Stomach (tissue), 9 donors: Measurements from ENCODE around the gene NEUROG1. TPM values are rescaled to one million over a fixed set of nuclear protein-coding genes. Genes with fewer than 3 reads are reported as not detected.

ENCODE experiments used
- DNase-seq, 2 donors: peaks; one replicate each; pipeline versions ENCODE4 v3.0.0 to v3.0.0-alpha.2; 2013 to 2019
- H3K27ac ChIP-seq, 5 donors: fragments of 200-600 bp in 4 of 5; sonication (generic) in 4 of 5; one replicate each; pipeline ENCODE4 v1.5.1; 2013 to 2019; ENCODE audit warnings: mild to moderate bottlenecking in 1 of 5, moderate library complexity in 1 of 5
- H3K27me3 ChIP-seq, 3 donors: fragments of 200-600 bp; sonication (generic); one replicate each; pipeline ENCODE4 v1.5.1; 2017 to 2019; ENCODE audit warnings: mixed run types in 1 of 3
- H3K36me3 ChIP-seq, 4 donors: fragments of 200-600 bp; sonication (generic); 1 replicate in 3 of 4; 2 replicates in 1 of 4; pipeline ENCODE4 v1.5.1; 2016 to 2019
- H3K4me1 ChIP-seq, 4 donors: fragments of 200-600 bp; sonication (generic); one replicate each; pipeline ENCODE4 v1.5.1; 2016 to 2019
- H3K4me3 ChIP-seq, 4 donors: fragments of 200-600 bp; sonication (generic) in 3 of 4; one replicate each; pipeline ENCODE4 v1.5.1; 2016 to 2019; ENCODE audit warnings: mild to moderate bottlenecking in 1 of 4
- H3K9me3 ChIP-seq, 4 donors: fragments of 200-600 bp; sonication (generic); one replicate each; pipeline ENCODE4 v1.5.1; 2016 to 2019
- EP300 ChIP-seq: sonication (generic); formaldehyde crosslinking; IDR thresholded peaks from one replicate; pipeline ENCODE4 v1.6.1; 2017; ENCODE audit warnings: antibody characterized with exemption
- POLR2A ChIP-seq, 4 donors: fragments of 450-650 bp; IDR thresholded peaks; one replicate each; pipeline ENCODE4 v1.6.1; 2016; ENCODE audit warnings: antibody characterized with exemption in 4 of 4, control low read depth in 2 of 4, mild to moderate bottlenecking in 1 of 4, moderate library complexity in 1 of 4
- POLR2AphosphoS5 ChIP-seq, 3 donors: sonication (generic); formaldehyde crosslinking; IDR thresholded peaks; one replicate each; pipeline ENCODE4 v1.6.1; 2016; ENCODE audit warnings: antibody characterized with exemption in 3 of 3
- WGBS, 5 donors: extraction: QIAGEN DNeasy Blood & Tissue Kit in 3 of 5; methylation state at CpG; one replicate each; pipeline versions ENCODE4 v1.1.5 to v1.1.7; 2013 to 2018; 5-methylcytosine and 5-hydroxymethylcytosine counted together
- intact Hi-C: fragments of 100-400 bp; cut with DNase I; formaldehyde crosslinking; loops from one replicate; pipeline ENCODE4 v1.15.1; 2023; ENCODE audit warnings: low total_unique reads
- polyA plus RNA-seq, 3 donors: library from polyadenylated mRNA; stranded (reverse); fragments of 200-250 nt; gene quantifications; one replicate each; pipeline ENCODE4 v1.2.3, GENCODE V29; 2013
- total RNA-seq, 5 donors: library from RNA; depleted of rRNA; stranded (reverse); fragments of >200 nt; gene quantifications; one replicate each; pipeline versions ENCODE4 v1.1.0 to v1.2.3, GENCODE V29; 2014 to 2016
- TF ChIP-seq, protein P1 (sequence below), 7 experiments: fragments of 450-650 bp in 4 of 7; fragments of 200-600 bp in 3 of 7; sonication (generic) in 3 of 7; IDR thresholded peaks; one replicate each; pipeline ENCODE4 v1.5.1; 2016 to 2019; ENCODE audit warnings: antibody characterized with exemption in 7 of 7, control low read depth in 2 of 7, mild to moderate bottlenecking in 1 of 7
- donor health status: healthy with polysubstance abuse.
- donor health status: Bipolar disorder and iron deficiency.
- donor health status: healthy.

Gene NEUROG1
- total and polyA plus RNA-seq, 8 donors = not detected

DNA sequence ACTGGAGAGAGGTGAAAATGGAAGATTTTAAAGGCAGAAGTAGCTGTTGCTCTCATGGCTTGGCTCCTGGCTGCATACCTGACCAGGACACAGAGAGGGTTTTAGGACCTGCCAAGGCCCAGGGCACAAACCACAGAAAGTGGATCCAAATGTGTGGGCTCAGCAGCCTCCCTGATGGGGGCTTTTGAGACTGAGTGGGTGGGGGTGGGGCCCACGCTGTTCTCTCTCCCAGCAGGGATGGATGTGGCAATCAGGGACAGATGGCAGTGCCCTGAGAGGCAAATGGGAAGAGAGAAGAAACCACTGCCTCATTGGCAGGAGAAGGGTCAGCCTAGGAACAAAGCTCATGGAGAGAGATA is 48.7 kb downstream of the NEUROG1 start:
- Histone ChIP-seq H3K4me3 (no peak overlapping the region), H3K27ac (no peak overlapping the region), H3K36me3 (no peaks in the 10 kb centered on the region), H3K9me3 (no peaks in the 10 kb centered on the region), H3K4me1 (peaks cover 21 to 39% (median 30%) of the 10 kb centered on the region in 4 donors), H3K27me3 (peaks cover 6 to 78% (median 59%) of the 10 kb centered on the region in 3 donors)
- 47 to 81% (median 56%) methylated on average over 1 of the region's 1 CpG for WGBS, 5 donors
- intact Hi-C loops = no loop called here
- TF ChIP-seq POLR2A (IDR thresholded peaks at IDR 0.05) (no peak), EP300 (no peak), POLR2AphosphoS5 (IDR thresholded peaks at IDR 0.05) (no peak)
- TF ChIP-seq, protein P1, sequence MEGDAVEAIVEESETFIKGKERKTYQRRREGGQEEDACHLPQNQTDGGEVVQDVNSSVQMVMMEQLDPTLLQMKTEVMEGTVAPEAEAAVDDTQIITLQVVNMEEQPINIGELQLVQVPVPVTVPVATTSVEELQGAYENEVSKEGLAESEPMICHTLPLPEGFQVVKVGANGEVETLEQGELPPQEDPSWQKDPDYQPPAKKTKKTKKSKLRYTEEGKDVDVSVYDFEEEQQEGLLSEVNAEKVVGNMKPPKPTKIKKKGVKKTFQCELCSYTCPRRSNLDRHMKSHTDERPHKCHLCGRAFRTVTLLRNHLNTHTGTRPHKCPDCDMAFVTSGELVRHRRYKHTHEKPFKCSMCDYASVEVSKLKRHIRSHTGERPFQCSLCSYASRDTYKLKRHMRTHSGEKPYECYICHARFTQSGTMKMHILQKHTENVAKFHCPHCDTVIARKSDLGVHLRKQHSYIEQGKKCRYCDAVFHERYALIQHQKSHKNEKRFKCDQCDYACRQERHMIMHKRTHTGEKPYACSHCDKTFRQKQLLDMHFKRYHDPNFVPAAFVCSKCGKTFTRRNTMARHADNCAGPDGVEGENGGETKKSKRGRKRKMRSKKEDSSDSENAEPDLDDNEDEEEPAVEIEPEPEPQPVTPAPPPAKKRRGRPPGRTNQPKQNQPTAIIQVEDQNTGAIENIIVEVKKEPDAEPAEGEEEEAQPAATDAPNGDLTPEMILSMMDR (IDR thresholded peaks at IDR 0.05) = no peak
- DNase-seq = no peak

DNA sequence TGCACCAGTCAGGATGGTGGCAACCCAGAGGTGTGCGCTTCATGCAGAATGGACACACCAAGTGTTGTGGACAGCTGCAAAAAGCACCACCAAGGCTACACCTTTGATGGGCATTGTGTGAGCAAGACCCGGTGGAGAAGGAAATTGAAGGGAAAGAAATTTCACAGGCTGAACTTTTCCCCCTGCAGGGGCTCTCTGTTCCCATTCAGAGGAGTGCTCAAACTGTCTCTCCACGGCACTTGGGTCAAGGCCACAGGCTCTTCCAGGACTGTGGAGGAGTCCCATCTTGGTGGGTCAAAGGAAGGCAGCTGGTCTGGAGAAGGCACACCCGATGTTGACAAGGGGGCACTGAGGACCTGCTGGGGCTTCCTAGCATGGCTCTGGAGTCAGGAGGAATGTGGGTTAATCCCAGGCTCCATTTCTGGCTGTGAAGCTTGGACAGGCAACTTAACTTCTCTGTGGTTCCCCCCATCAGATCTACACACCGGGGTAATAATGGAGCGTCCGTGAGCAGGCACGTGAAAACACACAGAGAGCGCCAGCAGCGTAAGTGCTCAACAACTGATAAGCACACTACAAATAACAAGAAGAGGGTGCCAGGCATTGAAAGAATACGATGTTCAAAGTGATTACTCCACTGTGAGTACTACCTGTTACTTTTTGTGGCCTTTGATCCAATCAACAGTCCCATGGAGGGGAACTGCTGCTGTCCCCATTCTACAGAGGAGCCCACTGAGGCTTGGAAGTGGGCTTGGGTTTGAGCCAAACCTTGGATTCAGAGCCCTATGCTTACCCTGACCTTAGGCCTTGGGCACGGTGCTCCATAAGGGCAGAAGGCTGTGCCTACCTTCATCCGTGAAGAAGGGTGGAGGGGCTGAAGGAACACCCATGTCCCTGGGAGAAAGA is 49.4 kb downstream of the NEUROG1 start:
- intact Hi-C loops = no loop called here
- H3K36me3 ChIP-seq = no peaks in the 10 kb centered on the region
- peaks cover 6 to 74% (median 53%) of the 10 kb centered on the region in 3 donors for H3K27me3 ChIP-seq
- H3K4me3 ChIP-seq = no peak overlapping the region
- no peak for TF ChIP-seq POLR2A (IDR thresholded peaks at IDR 0.05)
- TF ChIP-seq POLR2AphosphoS5 (IDR thresholded peaks at IDR 0.05) = no peak
- TF ChIP-seq, protein P1 (IDR thresholded peaks at IDR 0.05) = no peak
- no peak for TF ChIP-seq EP300
- no peak overlapping the region for H3K27ac ChIP-seq
- H3K4me1 ChIP-seq = peaks cover 17 to 34% (median 26%) of the 10 kb centered on the region in 4 donors
- H3K9me3 ChIP-seq = no peaks in the 10 kb centered on the region
- DNase-seq = no peak
- WGBS, 5 donors = 41 to 70% (median 61%) methylated on average over 13 of the region's 13 CpGs

DNA sequence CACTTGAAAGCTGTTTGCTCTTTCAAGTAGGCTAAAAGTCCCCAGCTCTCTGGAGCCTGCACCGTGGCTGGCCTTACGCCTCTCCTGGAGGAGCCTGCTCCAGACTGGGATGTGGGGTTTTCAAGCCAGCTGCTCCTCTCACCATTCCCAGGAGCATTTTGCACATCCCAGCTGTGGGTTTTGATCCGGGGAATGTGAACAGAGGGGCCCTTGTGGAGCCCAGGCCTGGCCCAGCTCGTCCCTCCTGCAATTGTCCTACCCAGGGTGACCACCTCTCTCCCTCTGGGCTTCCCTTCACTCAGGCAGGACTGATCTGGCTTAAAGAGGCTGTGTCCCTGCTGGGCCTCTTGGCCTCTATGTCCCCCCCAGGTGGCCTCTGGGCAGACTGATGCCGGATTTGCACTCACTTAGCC is 51.1 kb downstream of the NEUROG1 start:
- Histone ChIP-seq H3K27ac (no peak overlapping the region), H3K4me3 (no peak overlapping the region), H3K4me1 (peaks cover 11 to 18% (median 15%) of the 10 kb centered on the region in 4 donors), H3K9me3 (no peaks in the 10 kb centered on the region), H3K36me3 (no peaks in the 10 kb centered on the region), H3K27me3 (peaks cover 0 to 71% (median 40%) of the 10 kb centered on the region in 3 donors)
- no peak for TF ChIP-seq POLR2A (IDR thresholded peaks at IDR 0.05)
- intact Hi-C loops = no loop called here
- DNase-seq = no peak
- 65 to 77% (median 72%) methylated on average over 4 to 5 of the region's 5 CpGs for WGBS, 5 donors

Other genes starting within 250 kb of the NEUROG1 start
- gene MACROH2A1, start 136.7 kb downstream of the NEUROG1 start, total RNA-seq = 100 to 1,000 TPM; 143 to 206 (median 175) TPM
- 100 to 1,000 TPM in 1 of 3 donors, 10 to 100 TPM in 2; 77.1 to 123 (median 85.8) TPM for gene MACROH2A1, start 136.7 kb downstream of the NEUROG1 start, polyA plus RNA-seq
- gene DCANP1, start 88.6 kb downstream of the NEUROG1 start, total RNA-seq = under 1 TPM in 1 of 5 donors, not detected in 4; 0.55 TPM
- gene DCANP1, start 88.6 kb downstream of the NEUROG1 start, polyA plus RNA-seq = not detected
- gene TIFAB, start 83.6 kb downstream of the NEUROG1 start, total RNA-seq = not detected
- gene TIFAB, start 83.6 kb downstream of the NEUROG1 start, polyA plus RNA-seq = under 1 TPM in 1 of 3 donors, not detected in 2; 0.08 TPM
- gene CXCL14, start 43.0 kb upstream of the NEUROG1 start, total RNA-seq = 10 to 100 TPM in 3 of 5 donors, not detected in 2; 15.6 to 82.0 (median 27.9) TPM
- gene CXCL14, start 43.0 kb upstream of the NEUROG1 start, polyA plus RNA-seq = 10 to 100 TPM; 12.7 to 51.6 (median 36.3) TPM